Adrenal gland (tissue), 5 donors: Measurements from ENCODE around the gene SYNE1.

Experiments used
- CTCF ChIP-seq, 6 experiments: fragments of 450-650 bp in 4 of 6; fragments of 200-600 bp in 2 of 6; sonication (generic) in 1 of 6; IDR thresholded peaks; 1 replicate in 5 of 6; 2 replicates in 1 of 6; pipeline versions ENCODE4 v1.5.1 to v1.8.0; 2016 to 2021; ENCODE audit warnings: antibody characterized with exemption in 6 of 6, mild to moderate bottlenecking in 2 of 6, moderate library complexity in 1 of 6
- POLR2A ChIP-seq, 2 donors: fragments of 450-650 bp; IDR thresholded peaks; one replicate each; pipeline ENCODE4 v1.6.1; 2017; ENCODE audit warnings: antibody characterized with exemption in 2 of 2, mild to moderate bottlenecking in 2 of 2, moderate library complexity in 1 of 2
- donor health status: DM: no; HTN: no; CAD: no.

GRCh38 chr6:152314483-152314832, 322.7 kb downstream of the SYNE1 start:
- TF ChIP-seq POLR2A (IDR thresholded peaks at IDR 0.05) (no peak), CTCF (IDR thresholded peaks at IDR 0.05) (no peak)
